Suprapubic skin (tissue), 4 donors: ENCODE measurements around the gene CST4. TPM values are rescaled to one million over a fixed set of nuclear protein-coding genes. Genes with fewer than 3 reads are reported as not detected.

ENCODE experiments used
- DNase-seq, 2 donors: peaks; one replicate each; pipeline ENCODE4 v3.0.0-alpha.2; 2019; ENCODE audit warnings: low spot score in 2 of 2
- H3K27ac ChIP-seq: fragments of 200-600 bp; sonication (generic); one replicate; pipeline ENCODE4 v1.5.1; 2019
- H3K27me3 ChIP-seq: fragments of 200-600 bp; sonication (generic); one replicate; pipeline ENCODE4 v1.5.1; 2019
- H3K36me3 ChIP-seq: fragments of 200-600 bp; sonication (generic); one replicate; pipeline ENCODE4 v1.5.1; 2019
- H3K4me1 ChIP-seq: fragments of 200-600 bp; sonication (generic); one replicate; pipeline ENCODE4 v1.5.1; 2019
- H3K4me3 ChIP-seq: fragments of 200-600 bp; sonication (generic); one replicate; pipeline ENCODE4 v1.5.1; 2019; ENCODE audit warnings: mild to moderate bottlenecking
- H3K9me3 ChIP-seq: fragments of 200-600 bp; sonication (generic); one replicate; pipeline ENCODE4 v1.5.1; 2019
- CTCF ChIP-seq, 2 donors: fragments of 200-600 bp in 1 of 2; fragments of 450-650 bp in 1 of 2; sonication (generic) in 1 of 2; IDR thresholded peaks; one replicate each; pipeline ENCODE4 v1.5.1; 2016 to 2019; ENCODE audit warnings: antibody characterized with exemption in 2 of 2, mild to moderate bottlenecking in 1 of 2, moderate library complexity in 1 of 2
- EP300 ChIP-seq: sonication (generic); formaldehyde crosslinking; IDR thresholded peaks from one replicate; pipeline ENCODE4 v1.6.1; 2017; ENCODE audit warnings: antibody characterized with exemption
- POLR2A ChIP-seq, 2 donors: fragments of 450-650 bp; IDR thresholded peaks; one replicate each; pipeline ENCODE4 v1.6.1; 2017; ENCODE audit warnings: antibody characterized with exemption in 2 of 2, mild to moderate bottlenecking in 2 of 2, moderate library complexity in 2 of 2
- POLR2AphosphoS5 ChIP-seq, 3 donors: sonication (generic); formaldehyde crosslinking; IDR thresholded peaks; one replicate each; pipeline ENCODE4 v1.6.1; 2017; ENCODE audit warnings: antibody characterized with exemption in 3 of 3
- WGBS: methylation state at CpG from one replicate; pipeline ENCODE4 v1.1.5; 2018; 5-methylcytosine and 5-hydroxymethylcytosine counted together
- total RNA-seq, 4 donors: library from RNA; depleted of rRNA; stranded (reverse); fragments of >200 nt; gene quantifications; one replicate each; pipeline ENCODE4 v1.1.0, GENCODE V29; 2016

CST4 gene
- total RNA-seq, 4 donors from 2014 or later = not detected

GRCh38 chr20:23658336-23658735 is 30.5 kb downstream of the CST4 start:
- no peak for TF ChIP-seq POLR2AphosphoS5 (IDR thresholded peaks at IDR 0.05)
- no peak for TF ChIP-seq POLR2A (IDR thresholded peaks at IDR 0.05)
- TF ChIP-seq EP300 = no peak
- TF ChIP-seq CTCF (IDR thresholded peaks at IDR 0.05) = no peak
- no peak overlapping the region for H3K4me3 ChIP-seq
- no peak for DNase-seq
- H3K27ac ChIP-seq = no peak overlapping the region
- H3K27me3 ChIP-seq = no peaks in the 10 kb centered on the region
- peaks cover 46% of the 10 kb centered on the region for H3K4me1 ChIP-seq
- WGBS = 45% methylated on average over 2 of the region's 2 CpGs
- no peaks in the 10 kb centered on the region for H3K9me3 ChIP-seq
- no peaks in the 10 kb centered on the region for H3K36me3 ChIP-seq

GRCh38 chr20:23657202-23657601 is 31.6 kb downstream of the CST4 start:
- Histone ChIP-seq H3K4me3 (no peak overlapping the region), H3K4me1 (peaks cover 50% of the 10 kb centered on the region), H3K27me3 (no peaks in the 10 kb centered on the region), H3K27ac (no peak overlapping the region), H3K36me3 (no peaks in the 10 kb centered on the region), H3K9me3 (no peaks in the 10 kb centered on the region)
- WGBS = 77% methylated on average over 8 of the region's 8 CpGs
- DNase-seq = no peak
- no peak for TF ChIP-seq POLR2A (IDR thresholded peaks at IDR 0.05)

GRCh38 chr20:23656372-23656771 is 32.5 kb downstream of the CST4 start:
- Histone ChIP-seq H3K27ac (peak overlapping the region; percentile 81), H3K4me3 (no peak overlapping the region), H3K27me3 (no peaks in the 10 kb centered on the region), H3K4me1 (peaks cover 50% of the 10 kb centered on the region), H3K9me3 (no peaks in the 10 kb centered on the region), H3K36me3 (no peaks in the 10 kb centered on the region)
- no peak for DNase-seq
- no peak for TF ChIP-seq CTCF (IDR thresholded peaks at IDR 0.05)
- TF ChIP-seq EP300 = no peak
- TF ChIP-seq POLR2AphosphoS5 (IDR thresholded peaks at IDR 0.05) = no peak
- TF ChIP-seq POLR2A (IDR thresholded peaks at IDR 0.05) = no peak
- 68% methylated on average over 6 of the region's 10 CpGs for WGBS

GRCh38 chr20:23655491-23656211 is 33.2 kb downstream of the CST4 start:
- H3K9me3 ChIP-seq = no peaks in the 10 kb centered on the region
- no peak for TF ChIP-seq POLR2AphosphoS5 (IDR thresholded peaks at IDR 0.05)
- no peak for TF ChIP-seq CTCF (IDR thresholded peaks at IDR 0.05)
- TF ChIP-seq EP300 = no peak
- TF ChIP-seq POLR2A (IDR thresholded peaks at IDR 0.05) = no peak
- peak overlapping the region; percentile 31 for H3K4me3 ChIP-seq
- peak overlapping the region; percentile 81 for H3K27ac ChIP-seq
- H3K27me3 ChIP-seq = no peaks in the 10 kb centered on the region
- peaks cover 50% of the 10 kb centered on the region for H3K4me1 ChIP-seq
- 62% methylated on average over 22 of the region's 23 CpGs for WGBS
- no peaks in the 10 kb centered on the region for H3K36me3 ChIP-seq
- no peak for DNase-seq

GRCh38 chr20:23654717-23655116 is 34.1 kb downstream of the CST4 start:
- H3K9me3 ChIP-seq = no peaks in the 10 kb centered on the region
- no peak for TF ChIP-seq CTCF (IDR thresholded peaks at IDR 0.05)
- TF ChIP-seq POLR2A (IDR thresholded peaks at IDR 0.05) = no peak
- TF ChIP-seq POLR2AphosphoS5 (IDR thresholded peaks at IDR 0.05) = no peak
- TF ChIP-seq EP300 = no peak
- no peaks in the 10 kb centered on the region for H3K27me3 ChIP-seq
- H3K4me3 ChIP-seq = no peak overlapping the region
- H3K36me3 ChIP-seq = no peaks in the 10 kb centered on the region
- DNase-seq = no peak
- H3K27ac ChIP-seq = peak overlapping the region; percentile 81
- peaks cover 41% of the 10 kb centered on the region for H3K4me1 ChIP-seq
- WGBS = 53% methylated on average over 4 of the region's 4 CpGs
